IPS DF 19.7 (cell line): Measurements from ENCODE around the gene ITGAV.
A peak's percentile ranks its signal among the peaks of the same experiment; 100 is the strongest.

Experiments used
- DNase-seq: peaks from one replicate; pipeline ENCODE4 v3.0.0-alpha.2; 2013; ENCODE audit warnings: low read depth, low spot score

ITGAV gene

DNA sequence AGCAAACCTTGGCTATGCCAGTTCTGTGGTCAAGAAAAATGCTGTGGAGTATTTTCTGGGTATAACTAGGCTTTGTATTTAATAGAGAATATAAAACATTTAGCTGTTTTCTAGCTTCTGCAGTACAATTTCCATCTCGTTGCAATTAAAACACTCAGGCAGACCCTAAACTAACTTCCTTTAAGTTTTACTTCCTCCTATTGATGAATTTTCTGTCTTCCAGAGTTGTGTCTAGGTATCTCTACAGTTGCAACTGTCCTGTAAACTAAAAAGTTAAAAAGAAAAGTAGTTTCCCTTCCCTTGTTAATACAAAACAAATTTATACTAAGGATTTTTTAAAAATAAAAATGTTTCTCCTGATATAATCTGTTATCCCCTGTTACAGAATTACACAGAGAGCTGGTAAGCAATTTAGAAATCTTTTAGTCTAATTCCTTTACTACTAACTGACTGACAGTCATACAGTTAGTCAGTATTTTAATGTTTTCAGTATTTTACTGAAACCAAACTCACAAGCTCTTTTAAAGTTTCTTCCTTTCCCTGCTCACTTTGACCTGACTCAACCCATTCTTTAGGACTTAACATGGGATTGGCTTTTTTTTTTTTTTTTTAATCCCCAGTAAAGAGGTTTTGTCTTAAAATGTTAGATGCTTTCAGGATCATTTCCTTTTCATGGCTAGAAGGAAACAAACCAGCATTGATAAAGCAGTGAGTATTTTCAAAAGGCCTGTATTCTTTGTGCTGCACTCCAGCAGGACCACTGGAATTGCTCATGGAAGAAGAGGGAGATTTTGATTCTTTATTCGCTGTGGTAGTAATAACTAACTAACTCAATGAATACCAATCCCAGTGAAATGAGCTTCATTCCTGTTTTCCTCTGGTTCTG lies 22.9 kb downstream of the ITGAV start:
- no peak for DNase-seq

DNA sequence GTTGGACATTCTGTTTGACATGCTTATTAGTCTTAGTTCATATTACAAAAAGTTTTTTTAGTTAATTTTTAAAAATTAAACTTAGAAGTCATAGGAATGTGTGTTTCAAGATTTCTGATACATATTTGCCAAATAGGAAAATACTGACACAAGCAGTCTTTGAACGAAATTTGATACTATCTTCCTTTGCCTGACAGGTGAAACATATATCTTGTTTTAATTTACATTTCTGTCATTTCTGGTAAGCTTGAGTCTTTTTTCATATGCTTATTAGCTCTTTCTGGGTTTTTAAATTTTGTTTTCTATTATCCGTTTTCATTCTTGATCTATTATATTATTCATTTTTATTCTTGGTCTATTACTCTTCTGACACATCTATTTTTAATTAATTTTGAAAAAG lies 24.5 kb downstream of the ITGAV start:
- DNase-seq = no peak

DNA sequence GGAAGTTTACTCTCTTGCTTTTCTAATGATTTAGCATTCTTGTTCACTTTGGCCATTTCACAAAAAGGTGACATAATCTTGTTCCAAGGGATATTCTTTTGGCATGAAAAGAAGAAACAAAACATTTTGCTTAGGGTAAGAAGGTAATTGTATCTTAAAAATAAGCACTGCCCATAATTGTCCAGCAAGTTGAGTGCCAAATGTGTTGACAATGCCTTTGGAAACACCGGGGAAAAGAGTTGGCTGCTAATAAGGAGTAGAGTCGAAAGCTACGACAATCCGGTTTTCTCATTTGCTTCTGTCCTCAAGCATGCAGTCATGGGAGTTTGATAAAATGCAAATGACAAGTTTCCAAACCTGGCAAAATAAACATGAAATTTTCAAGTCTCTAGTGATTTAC lies 27.3 kb downstream of the ITGAV start:
- DNase-seq = no peak

DNA sequence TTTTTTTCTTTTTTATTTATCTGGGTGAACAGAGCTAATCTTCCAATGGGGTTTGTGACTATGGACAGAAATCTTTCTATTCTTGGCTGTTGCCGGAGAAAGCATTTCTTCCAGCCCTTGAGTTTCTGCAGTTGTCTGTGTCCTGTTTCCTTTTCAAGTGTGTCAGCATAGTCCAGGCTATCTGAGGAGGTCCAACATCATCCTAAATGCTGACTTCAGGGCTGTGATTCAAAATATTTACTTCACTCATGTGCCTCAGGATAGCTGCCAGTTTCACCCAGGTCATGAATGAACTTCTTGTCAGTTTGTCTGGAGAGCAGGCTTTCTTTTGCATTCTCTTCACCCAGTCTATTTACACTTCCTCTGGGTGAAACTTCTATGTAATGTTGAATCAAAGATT lies 27.9 kb downstream of the ITGAV start:
- no peak for DNase-seq

DNA sequence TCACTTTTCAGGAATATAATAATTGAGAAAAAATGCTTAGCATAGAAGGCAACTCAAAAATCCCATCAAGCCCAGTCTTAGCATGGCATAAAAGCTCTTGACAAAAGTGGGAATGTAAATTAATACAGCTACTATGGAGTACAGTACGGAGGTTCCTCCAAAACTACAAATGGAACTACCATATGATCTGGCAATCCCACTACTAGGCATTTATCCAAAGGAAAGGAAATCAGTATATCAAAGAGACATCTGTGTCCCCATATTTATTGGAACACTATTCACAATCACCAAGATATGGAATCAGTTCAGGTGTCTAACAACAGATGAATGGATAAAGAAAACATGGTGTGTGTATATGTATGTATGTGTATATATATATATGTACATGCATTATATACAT lies 28.8 kb downstream of the ITGAV start:
- no peak for DNase-seq

DNA sequence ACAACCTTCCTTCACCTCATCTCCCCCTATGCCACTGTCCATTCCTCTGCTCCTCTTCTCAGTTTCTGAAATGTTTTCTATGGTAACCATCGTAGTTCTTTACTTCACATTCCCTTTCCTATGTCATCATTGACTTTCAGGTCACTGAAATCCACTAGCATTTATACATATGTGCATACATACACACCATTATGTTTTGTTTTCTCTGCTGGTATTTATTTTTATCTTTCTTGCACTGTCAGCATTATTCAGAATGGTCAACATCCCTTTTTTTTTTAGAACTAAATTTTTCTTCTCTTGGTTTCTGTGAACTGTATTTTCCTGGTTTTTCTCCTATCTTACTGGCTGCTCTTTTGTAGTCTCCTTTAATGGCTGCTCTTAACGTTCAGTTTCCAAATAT lies 33.2 kb downstream of the ITGAV start:
- no peak for DNase-seq

DNA sequence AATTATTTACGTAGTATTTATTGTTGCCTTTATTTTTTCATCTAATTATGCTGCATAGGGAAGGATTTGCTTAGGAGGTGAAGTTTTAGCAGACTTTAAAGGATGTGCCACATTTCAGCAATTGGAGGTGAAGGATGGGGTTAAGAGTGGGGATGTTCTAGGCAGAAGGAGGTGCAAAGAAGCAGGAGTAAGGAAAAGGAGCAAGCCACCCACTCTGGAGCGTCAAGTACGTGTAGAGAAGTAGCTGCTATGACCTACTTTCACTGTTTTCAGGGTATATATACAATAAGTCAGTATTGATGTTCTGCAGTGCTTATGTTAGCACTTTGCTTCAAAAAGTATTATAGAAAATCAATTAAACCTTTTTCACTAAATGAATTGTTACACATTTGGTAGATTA lies 34.4 kb downstream of the ITGAV start:
- DNase-seq = no peak

DNA sequence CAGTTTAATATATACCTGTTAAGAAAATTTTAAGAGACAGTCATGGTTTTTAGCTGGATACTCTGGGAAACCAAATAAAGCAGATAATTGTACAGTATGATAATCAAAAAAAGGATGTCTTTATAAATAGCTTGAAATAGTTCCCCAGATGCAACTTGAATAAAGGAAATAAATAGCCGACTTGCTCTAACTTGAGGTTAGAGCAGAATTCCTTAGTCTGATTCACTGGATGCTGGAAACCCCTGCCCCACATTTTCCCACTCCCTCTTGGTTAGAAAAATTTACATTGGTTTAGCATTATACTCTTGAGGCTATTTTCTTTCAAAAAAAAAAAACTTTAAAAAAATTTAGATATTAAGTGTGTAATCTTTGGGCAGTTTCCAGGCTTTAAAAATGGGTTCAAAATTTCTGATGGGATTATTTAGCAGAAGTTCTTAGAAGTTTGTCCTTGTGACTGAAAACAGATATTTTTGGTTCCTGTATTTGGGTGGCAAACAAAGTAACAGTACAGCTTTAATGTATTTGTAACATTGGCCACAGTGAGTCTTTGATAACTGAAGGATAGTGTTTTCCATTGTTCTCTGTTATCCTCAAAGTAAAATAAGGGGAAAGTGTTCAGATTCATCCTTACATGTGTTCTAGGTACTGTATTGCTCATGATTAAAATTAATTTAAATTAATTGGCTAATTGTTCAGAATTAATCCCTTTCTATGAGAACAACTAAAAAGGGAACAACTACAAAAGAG lies 39.6 kb downstream of the ITGAV start:
- no peak for DNase-seq

DNA sequence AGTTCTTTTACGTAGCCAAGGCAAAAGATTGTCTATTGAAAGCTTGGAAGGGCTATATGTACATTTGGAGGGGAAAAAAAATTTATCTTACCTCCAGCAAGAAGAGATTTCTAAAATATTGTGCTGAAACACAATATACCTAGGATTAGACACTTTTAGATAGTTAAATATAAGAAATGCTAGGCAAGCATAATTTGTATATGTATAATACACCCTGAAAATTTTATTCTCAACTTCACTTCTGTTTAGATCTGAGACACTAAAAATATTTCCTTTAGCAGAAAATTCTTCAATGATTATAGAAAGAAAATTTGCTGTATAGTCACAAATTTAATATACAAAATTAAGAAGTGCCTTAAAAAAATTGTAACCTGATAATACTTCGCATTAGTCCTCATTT lies 42.6 kb downstream of the ITGAV start:
- DNase-seq = no peak

DNA sequence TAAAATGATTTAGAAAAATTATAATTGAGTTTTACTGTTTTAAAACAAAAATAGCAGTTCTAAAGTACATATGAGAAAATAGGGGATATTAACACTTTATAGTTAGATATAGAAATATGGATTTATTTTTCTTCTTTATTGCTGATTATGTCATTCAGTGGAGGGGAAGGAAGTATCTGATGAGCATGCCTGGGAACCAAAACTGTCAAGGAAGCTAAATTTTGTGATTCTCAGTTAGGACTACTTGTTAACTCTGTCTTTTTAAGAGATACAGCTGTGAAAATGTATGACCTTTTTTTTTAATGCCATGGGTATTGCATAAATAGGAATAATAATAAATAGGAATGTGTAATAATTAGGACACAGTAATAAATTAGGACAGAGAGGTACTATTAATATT lies 44.8 kb downstream of the ITGAV start:
- DNase-seq = no peak

DNA sequence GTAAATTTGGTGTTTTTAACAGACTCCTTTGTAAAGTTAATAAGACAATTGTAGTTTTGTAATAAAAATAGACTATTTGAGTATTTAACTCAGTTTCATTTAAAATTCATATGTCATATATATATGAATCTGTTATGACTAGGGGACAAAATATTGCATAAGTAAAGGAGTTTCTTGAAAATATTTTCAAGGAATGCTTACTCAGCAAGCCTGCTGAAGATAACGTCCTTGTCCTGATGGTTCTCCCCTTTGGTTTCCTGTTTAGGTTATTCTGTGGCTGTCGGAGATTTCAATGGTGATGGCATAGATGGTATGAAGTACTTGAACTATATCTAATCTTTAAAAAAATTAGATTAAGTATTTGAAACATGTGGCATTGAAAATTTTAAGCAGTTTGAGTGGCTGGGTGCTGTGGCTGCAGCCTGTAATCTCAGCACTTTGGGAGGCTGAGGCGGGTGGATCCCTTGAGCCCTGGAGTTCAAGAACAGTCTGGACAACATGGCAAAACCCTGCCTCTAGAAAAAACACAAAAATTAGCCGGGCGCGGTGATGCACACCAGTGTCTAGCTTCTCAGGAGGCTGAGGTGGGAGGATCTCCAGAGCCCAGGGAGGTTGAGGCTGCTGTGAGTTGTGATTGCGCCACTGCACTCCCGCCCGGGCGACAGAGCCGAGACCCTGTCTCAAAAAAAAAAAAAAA lies 47.1 kb downstream of the ITGAV start:
- DNase-seq = no peak

DNA sequence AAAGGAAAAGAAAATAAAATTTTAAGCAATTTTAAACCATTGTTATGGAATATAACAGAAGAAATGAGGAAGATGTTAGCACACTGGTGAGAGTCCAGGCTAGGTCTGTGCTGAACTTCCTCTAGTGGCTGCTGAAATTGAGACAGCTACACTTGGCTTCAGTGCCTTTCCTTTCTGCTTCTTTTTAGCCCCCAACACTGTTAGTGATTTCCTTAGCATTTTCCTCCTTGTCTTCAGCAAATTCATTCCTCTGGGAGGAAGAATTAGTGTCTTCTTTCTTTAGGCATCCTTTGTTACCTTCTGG lies 47.6 kb downstream of the ITGAV start:
- DNase-seq = no peak

DNA sequence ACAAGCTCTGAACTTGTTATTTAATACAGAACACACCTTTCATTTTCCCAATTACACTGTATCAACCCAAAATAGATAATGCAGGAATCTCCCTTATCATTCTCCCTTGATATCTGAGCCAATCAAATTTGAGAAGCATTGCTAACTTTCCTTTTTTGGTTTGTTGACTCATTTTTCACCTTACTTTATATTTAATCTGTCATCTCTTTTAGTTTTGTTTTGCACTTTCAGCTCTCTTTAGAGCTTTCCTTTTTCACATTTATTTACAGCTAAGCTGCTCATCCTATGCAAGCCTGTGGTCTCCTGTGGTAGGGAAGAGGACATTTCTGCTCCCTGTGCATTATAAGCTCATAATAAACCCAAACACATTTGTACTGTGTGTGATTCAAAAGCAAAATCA lies 50.1 kb downstream of the ITGAV start:
- DNase-seq = no peak

DNA sequence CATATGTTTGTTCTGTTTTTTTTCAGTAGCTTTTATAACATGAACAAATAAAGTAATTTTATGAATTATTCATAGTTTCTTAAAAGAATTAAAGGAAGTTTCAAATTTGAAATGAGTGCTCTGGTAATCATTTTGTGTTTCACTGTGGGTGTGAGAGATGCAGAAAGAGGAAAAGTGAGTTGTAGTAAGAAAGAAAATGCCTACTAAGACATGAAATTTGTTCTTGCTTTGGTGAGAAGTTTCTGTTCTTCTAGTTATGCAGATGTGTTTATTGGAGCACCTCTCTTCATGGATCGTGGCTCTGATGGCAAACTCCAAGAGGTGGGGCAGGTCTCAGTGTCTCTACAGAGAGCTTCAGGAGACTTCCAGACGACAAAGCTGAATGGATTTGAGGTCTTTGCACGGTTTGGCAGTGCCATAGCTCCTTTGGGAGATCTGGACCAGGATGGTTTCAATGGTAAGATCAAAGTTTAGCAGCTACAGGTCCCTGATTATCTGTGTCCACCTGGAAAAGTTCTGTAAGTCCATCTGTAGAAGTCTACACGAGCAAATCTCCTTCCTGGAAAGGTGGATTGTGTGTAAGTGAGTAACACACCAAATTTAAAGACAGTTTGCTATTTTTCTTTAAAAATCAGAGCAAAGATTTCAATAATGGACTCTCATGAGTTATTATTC lies 51.4 kb downstream of the ITGAV start:
- DNase-seq = no peak

DNA sequence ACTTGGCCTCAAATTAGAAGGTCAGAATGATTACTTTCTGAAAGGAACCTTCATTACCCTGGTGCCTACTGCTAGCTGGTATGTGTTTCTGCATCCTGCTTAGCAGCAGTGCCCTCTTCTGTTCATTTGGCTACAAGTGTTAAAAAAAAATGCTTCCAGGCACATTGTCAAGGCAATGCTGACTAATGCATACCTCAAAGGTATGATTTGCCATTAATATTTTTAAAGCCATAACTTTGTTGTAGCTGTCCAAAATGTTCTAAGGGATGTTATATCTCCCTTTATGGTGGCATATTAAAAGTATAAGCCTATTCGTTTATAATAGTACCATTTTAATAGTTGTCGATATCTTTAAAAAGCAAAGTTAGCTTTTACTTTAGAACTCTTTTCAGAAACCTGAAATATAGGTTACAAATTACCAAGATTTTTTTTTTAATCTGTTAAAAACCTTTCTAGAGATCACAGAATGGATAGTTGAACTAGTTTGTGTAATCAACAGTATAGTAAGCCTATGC lies 52.0 kb downstream of the ITGAV start:
- peak; percentile 12 for DNase-seq

DNA sequence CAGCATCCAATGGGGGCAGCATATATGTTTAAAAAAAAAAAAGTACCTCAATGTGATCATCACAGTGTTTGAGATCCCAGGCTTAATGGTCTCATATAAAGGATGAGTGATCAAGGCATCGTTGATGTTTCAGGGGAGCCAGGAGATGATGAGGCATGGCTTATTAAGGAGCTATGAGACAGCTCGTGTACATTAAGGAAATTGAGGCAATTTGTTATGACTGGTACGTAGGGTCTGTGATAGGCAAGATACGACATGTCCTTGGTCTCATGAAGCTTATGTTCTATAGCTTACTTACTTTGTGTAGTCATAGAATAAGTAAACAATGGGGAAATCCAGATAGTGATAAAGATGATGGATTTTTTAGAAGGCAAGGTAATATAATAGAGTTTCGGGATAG lies 54.9 kb downstream of the ITGAV start:
- no peak for DNase-seq

DNA sequence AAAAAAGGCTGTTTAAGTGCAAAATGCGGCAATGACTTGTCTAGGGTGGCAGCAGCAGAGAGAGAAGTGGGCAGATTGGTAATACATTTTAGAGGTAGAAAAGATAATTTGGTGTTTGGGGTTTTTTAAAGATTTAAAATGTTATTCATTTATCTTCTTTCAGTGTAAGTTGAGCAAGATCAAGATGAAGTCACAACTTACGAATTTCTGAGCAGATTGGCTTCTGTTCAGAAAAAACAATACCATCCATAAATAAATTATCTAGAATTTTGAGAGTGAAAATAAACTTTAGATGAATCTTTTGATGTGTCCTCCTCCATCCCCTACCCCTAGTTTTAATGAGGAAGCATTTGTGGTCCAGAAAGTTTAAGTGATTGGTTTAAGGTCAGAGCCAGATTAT lies 56.1 kb downstream of the ITGAV start:
- DNase-seq = no peak

DNA sequence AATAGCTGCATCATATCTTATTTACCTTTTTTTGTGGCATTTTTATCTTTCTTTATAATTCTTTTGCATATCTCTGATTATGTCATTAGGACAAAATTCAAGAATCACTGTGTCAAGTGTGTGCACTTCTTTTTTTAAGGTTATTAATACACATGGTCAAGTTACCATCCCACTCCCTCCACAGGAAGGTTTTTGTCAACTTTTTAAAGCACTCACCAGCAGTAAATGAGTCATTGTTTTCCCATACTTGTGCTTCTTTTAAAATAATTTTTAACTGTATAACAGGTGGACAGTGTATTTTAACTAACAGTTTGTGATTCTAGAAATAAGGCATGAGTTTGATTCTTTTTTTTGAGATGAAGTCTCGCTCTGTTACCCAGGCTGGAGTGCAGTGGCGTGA lies 58.3 kb downstream of the ITGAV start:
- no peak for DNase-seq

DNA sequence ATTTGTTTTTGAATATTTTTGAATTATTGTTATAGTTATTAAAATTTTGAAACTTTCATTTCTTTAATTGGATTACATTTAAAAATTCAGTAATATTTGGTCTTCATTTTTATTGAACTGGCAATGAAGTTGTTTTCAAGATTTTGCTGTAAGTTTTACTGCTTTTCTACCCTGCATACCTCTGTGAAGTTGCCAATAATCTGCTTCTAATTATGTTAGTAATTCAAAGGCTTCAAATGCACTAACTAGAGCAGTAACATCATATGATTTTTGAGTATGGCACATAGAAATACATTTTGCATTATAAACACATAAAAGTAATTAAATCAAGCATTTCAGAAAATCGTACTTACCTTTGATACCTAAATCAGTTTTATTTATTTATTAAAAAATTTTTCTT lies 63.7 kb downstream of the ITGAV start:
- no peak for DNase-seq

DNA sequence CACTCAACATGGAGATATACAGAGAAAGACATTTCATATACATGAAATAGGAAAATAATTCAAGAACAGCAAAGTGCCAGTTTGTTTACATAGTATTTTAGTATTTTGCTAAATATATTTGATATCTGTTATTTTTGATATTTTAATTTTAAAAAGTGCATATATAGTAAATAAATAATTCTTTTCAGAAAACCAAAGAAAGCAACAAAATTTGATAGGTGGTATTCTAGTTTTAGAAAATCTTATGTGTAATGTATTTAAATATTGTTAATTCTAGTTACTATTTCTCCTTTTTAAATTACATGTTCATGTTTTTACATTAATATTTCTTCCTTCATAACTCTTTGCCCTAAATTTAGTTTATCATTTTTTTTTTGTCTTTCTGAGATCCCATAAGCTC lies 69.5 kb downstream of the ITGAV start:
- DNase-seq = no peak

DNA sequence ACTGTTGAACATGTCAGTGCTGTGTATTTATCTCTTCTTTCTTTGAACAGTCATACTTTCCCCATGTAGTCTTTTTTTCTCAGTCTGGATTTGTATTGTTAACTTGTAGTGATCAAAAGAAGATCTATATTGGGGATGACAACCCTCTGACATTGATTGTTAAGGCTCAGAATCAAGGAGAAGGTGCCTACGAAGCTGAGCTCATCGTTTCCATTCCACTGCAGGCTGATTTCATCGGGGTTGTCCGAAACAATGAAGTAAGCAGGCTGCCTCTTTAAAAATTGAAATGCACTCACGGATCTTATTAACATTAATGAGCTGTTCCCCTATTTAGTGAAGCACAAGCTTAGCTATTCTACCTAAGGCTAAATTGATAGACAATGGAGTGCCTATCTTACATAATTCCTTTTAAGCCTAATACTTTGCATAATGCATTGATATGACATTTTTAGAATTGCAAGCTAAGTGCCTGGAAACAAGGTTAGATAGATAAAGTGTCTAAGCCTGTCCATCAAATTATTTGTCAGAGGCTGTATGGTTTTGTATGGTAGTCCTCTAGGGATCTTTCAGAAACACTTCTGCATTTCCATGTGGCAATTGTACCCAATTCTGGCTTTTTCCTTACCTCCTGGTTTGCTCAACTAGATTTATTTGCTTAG lies 74.7 kb downstream of the ITGAV start:
- no peak for DNase-seq
